Measurements from ENCODE around the gene PRKAR2B.
"Not testable (repeated sequence)": the region's sequence is repeated elsewhere in the genome, so short reads cannot be mapped to it uniquely, and the experiment has no call there.

The PRKAR2B gene

GRCh38 chr7:107029061-107029763, 15.3 kb upstream of the PRKAR2B start:
- peak; percentile 75 for DNase-seq

DNA sequence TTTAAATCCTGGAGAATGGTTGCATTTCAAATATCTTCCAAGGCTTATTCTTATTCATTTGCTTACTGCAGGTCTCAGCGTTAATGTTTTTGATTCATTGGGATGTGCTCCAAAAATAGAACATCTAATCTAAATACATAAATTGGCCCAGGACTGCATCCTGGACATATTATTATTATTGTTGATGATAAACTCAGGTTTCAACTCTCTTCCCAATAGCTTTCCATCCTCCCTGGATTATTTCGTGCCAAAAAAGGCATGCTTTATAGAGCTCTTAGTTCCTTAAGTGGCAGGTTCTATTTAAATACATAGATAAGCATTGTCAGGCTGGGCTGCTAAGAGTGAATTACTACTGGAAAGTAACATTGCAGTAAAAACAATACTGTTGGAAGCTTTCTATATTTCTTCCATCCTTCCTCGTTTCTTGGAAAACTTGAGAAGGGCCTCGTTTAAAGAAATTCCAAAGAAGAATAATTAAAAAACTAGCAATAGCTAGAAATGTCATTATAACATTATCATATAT, 14.7 kb upstream of the PRKAR2B start:
- DNase-seq = peak; percentile 38

DNA sequence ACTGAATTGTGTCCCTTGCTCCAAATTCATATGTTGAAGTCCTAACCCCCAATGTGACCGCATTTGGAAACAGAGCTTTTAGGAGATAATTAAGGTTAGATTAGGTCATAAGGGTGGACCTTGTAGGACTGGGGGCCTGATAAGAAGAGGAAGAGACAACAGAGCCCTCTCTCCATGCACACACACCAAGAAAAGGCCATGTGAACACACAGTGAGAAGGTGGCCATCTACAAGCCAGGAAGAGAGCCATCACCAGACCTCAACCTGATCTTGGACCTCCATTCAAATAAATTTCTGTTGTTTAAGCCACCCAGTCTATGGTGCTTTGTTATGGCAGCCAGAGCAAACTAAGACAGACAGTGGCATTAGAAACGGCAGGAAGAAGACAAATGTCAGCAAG, 12.5 kb upstream of the PRKAR2B start:
- no peak for DNase-seq

DNA sequence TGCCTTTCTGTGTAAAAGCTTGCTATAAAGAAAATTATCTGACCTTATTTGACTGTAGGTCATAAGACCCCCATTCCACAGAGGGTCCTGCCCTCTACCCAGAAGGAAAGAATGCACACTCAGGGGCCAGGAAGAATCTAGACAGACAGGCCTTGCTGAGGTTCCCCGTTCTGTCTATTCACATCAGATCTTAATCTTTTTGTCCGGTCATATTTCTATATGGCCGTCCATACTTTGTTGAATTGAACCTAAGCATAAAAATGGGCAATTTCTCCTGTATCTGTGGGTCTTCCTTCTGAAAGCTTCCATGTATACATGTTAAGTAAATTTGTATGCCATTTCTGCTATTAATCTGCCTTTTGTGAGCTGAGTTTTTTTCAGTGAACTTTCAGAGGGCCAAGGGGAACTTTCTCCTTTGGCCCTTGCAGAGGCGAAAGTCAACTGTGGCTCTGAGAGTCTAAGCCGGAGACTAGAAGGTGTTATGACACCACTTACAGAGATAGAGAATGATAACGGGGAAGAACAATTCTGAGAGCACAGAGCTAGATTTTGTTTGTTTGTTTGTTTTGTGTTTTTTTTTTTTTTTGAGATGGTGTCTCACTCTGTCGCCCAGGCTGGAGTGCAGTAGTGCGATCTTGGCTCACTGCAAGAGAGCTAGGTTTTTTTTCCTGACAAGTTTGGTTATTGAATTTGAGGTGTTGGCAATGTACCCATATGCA, 11.6 kb upstream of the PRKAR2B start:
- no peak for DNase-seq

GRCh38 chr7:107034553-107034952, 10.0 kb upstream of the PRKAR2B start:
- DNase-seq = no peak

DNA sequence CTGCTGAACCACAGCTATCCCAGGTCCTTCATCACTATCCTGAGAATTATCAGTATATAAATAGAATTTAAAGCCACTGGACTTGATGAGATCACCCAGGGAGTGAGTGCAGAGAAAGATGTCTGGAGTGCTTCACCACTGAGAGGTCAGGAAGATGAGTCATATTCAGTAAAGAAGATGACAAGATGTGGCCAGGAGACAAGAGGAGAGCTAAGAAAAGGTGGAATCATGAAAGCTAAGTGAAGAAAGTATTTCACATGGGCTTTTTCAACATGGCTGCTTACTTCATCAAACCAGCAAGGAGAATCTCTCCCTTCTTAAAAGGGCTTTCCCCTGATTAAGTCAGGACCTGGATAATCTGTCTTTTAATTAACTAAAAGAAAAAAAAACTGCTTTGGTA, 9.1 kb upstream of the PRKAR2B start:
- no peak for DNase-seq

DNA sequence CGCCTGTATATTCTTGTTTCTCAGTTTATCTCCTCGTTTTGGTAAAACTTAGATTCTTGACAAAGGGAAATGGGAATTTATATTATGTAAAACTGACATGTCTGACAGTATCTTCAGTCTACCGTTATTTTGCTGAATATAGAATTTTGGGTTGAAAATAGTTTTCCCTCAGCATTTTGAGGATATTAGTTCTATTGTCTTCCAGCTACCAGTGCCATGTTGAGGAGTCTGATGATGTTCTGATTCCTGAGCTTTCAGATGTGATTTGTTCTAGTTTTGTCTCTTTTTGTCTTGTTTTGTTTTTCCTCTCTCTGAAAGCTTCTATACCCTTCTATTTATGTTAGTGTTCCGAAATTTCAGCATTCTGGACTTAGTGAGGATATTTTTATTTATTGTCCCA, 8.0 kb upstream of the PRKAR2B start:
- DNase-seq = no peak

DNA sequence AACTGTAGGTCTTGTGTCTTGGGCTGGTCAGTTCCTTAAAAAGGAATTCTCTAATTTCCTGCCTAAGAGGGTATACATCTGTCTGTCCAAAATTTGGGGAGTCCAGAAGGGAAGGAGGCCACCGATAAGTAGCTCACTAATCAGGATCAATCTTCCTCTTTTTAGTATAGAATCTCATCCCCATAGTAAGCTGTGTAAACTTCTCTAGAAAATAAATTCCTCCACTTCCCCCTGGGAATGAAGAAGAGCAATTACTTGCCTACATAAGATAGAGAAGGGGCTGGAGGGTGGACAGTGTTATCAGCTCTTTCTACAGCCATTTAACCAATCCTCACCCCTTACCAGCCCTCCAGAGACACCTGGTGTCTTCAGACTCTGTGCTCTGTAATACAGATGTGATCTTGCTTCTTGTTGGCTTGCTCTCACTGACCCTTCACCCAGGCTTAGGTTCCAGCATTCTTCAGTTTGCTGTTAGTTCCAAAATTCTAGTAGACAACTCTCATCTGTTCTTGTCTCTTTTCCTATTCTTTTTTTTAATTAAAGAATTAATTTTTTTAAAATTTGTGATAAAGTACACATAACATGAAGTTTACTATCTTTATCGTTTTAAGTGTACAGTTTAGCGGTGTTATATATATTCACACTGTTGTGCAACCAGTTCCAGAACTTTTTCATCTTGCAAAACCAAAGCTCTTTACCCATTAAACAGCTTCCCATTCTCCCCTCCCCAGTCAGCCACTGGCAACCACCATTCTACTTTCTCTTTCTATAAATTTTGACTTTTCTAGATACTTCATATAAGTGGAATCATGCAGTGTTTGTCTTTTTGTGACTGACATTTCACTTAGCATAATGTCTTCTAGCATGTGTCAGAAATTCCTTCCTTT, 6.5 kb upstream of the PRKAR2B start:
- no peak for DNase-seq

GRCh38 chr7:107039199-107039900, 5.2 kb upstream of the PRKAR2B start:
- no peak for DNase-seq

DNA sequence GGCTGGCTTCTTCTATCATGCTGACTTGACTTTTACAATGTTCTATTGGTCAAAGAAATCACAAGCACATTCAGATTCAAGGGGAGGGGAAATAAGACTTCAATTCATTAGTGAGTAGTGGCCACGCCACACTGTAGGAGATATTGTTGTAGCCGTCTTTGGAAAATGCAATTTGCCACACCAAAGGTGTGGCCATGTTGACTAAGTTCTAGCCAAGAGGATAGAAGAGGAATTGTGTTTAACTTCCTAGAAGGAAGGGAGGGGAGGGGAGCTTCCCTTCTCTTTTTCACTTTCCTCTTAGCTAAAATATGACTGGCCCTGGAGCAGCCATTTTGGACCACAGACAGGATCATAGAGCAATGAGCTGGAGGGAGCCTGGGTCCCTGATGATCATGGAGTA, 3.4 kb upstream of the PRKAR2B start:
- no peak for DNase-seq

DNA sequence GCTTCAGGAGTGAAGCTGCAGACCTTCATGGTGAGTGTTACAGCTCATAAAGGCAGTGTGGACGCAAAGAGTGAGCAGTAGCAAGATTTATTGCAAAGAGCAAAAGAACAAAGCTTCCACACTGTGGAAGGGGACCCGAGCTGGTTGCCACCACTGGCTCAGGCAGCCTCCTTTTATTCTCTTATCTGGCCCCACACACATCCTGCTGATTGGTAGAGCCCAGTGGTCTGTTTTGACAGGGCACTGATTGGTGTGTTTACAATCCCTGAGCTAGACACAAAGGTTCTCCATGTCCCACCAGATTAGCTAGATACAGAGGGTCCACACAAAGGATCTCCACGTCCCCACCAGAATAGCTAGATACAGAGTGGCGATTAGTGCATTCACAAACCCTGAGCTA, 2.7 kb upstream of the PRKAR2B start:
- not testable (repeated sequence) for DNase-seq

DNA sequence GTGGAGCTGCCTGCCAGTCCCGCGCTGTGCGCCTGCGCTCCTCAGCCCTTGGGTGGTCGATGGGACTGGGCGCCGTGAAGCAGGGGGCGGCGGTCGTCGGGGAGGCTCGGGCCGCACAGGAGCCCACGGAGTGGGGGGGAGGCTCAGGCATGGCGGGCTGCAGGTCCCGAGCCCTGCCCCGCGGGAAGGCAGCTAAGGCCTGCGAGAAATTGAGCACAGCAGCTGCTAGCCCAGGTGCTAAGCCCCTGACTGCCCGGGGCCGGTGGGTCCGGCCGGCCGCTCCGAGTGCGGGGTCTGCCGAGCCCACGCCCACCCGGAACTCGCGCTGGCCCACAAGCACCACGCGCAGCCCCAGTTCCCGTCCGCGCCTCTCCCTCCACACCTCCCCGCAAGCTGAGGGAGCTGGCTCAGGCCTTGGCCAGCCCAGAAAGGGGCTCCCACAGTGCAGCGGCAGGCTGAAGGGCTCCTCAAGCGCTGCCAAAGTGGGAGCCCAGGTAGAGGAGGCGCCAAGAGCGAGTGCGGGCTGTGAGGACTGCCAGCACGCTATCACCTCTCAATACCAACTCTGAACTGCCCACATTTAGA, 2.1 kb upstream of the PRKAR2B start:
- DNase-seq = not testable (repeated sequence)

GRCh38 chr7:107043491-107043890, 1.0 kb upstream of the PRKAR2B start:
- peak; percentile 41 for DNase-seq

GRCh38 chr7:107043921-107044346, 571 bp upstream of the PRKAR2B start:
- DNase-seq = no peak

DNA sequence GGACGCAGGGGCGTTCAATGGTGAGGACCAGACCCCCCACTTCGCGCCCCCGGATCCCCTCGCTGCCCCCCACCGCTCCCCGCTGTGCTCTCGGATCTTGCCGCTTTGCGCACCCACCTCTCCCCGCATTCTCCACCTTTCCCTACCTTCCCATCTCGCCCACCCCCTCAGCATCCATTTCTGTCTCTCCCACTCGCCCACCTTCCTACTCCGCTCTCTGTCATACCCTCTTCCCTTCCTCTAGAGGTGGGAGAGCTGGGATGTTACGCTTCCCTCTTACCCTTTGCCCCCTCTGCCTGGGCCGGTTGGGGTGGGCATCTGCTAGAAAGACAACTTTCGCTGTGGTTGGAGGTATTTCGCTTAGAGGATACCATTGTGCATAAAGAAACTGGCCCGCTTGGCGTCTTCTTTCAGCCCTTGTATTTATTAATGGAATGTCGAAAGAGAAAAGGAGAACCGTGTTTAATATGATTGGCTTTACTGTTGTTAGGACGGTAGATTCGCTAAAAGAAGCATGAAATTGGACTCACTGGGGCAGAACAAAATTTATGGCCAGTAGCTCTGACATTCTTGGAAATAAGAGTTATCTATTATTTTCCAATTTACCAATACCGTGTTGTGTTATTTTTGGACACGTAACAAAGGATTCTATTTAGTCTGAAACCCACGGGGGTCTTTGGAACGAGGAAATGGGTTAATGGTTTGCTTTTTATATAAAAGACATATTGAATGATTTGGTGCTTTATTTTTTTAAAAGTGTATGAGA, 873 bp downstream of the PRKAR2B start:
- peak; percentile 60 for DNase-seq

DNA sequence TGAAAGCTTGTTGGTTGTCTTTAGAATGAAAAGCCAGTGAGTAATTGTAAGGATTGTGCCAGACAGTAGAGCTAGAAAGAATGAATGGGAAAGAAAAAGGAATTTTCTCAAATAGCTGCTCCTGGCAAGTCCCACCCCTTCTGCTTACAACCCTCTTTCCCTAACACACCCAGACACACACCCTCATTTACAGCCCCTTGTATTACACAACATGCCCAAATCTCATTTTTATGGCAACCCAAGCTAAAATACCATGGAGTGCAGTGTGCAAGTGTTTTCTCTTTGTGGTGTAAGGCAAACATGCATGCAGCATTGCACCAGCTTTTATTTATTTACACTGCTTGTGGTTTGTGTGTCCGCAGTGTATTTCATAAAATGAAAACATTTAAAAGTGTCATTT, 1.5 kb downstream of the PRKAR2B start:
- DNase-seq = no peak

- DNase-seq = no peak
Observed at GRCh38 chr7:107046491-107047259, 2.2 kb downstream of the PRKAR2B start.

DNA sequence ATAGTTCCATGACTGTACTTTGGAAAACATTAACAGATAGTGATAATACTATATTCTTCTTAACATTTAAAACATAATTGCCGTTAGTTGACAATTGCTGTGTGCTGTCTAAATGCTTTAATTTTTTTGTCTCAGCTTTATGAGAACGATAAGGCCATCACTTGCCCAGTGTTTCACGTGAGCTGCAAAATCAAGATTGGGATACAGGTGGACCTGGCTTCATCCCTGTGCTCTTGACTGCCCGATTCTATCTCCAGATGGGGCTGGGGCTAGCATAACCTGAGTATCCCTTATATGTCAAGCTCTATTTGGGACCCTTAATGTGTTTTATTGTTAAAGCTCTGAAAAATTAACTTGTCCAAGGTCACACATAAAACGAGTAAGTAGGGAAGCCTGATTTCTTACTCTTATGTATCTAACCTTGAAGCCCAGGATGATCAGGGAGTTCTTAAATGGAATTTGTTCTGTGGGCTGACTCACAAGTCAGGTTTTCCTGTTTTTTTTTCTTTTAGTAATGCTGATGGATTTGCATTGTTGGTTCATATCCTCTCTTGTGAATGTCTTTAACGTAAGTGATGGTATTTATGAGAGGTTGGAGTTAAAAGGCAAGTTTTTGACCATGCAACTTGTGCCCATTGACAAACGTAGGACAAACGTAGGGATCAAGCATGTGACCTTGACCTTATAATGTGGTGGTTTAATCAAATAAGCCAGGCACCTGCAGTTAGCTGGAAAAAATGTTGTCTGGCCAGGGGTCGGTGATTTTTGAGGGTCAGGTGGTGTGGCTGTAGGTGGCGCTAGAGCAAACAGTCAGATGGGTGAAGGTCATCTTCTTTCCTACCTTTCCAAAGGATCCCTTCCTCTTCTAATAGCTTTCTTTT, 3.6 kb downstream of the PRKAR2B start:
- DNase-seq = no peak

GRCh38 chr7:107048783-107049418, 4.4 kb downstream of the PRKAR2B start:
- DNase-seq = no peak

All from NCI-H1092 treated with DMSO at 0.1 percent for 48 hours (cell line).